Breast epithelium (tissue), 3 donors: Measurements from ENCODE around the gene ARHGAP18.

Source experiments
- CTCF ChIP-seq, 3 donors: fragments of 450-650 bp; IDR thresholded peaks; one replicate each; pipeline ENCODE4 v1.5.1; 2016 to 2017; ENCODE audit warnings: antibody characterized with exemption in 3 of 3, mild to moderate bottlenecking in 3 of 3, moderate library complexity in 3 of 3
- POLR2A ChIP-seq: fragments of 450-650 bp; IDR thresholded peaks from one replicate; pipeline ENCODE4 v1.6.1; 2016; ENCODE audit warnings: antibody characterized with exemption, mild to moderate bottlenecking, moderate library complexity

- TF ChIP-seq POLR2A, result no peak
- TF ChIP-seq CTCF (IDR thresholded peaks at IDR 0.05), result no peak
These were observed 26.2 kb downstream of the ARHGAP18 start for GRCh38 chr6:129683601-129684322.
